ENCODE measurements around the gene GRB2.
"Not testable (repeated sequence)": the region's sequence is repeated elsewhere in the genome, so short reads cannot be mapped to it uniquely, and the experiment has no call there.

DNA sequence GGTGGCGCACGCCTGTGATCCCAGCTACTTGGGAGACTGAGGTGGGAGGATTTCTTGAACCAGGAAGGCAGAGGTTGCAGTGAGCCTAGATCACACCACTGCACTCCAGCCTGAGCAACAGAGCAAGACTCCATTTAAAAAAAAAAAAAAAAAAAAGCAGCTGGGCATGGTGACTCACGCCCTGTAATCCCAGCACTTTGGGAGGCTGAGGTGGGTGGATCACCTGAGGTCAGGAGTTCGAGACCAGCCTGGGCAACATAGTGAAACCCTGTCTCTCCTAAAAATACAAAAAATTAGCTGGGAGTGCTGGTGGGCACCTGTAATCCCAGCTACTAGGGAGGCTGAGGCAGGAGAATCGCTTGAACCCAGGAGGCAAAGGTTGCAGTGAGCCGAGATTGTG, 40.4 kb upstream of the GRB2 start:
- not testable (repeated sequence) for TF ChIP-seq EZH2 (IDR thresholded peaks at IDR 0.05; ENCODE audit: borderline replicate concordance)
- TF ChIP-seq, protein P1, sequence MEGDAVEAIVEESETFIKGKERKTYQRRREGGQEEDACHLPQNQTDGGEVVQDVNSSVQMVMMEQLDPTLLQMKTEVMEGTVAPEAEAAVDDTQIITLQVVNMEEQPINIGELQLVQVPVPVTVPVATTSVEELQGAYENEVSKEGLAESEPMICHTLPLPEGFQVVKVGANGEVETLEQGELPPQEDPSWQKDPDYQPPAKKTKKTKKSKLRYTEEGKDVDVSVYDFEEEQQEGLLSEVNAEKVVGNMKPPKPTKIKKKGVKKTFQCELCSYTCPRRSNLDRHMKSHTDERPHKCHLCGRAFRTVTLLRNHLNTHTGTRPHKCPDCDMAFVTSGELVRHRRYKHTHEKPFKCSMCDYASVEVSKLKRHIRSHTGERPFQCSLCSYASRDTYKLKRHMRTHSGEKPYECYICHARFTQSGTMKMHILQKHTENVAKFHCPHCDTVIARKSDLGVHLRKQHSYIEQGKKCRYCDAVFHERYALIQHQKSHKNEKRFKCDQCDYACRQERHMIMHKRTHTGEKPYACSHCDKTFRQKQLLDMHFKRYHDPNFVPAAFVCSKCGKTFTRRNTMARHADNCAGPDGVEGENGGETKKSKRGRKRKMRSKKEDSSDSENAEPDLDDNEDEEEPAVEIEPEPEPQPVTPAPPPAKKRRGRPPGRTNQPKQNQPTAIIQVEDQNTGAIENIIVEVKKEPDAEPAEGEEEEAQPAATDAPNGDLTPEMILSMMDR (IDR thresholded peaks at IDR 0.05; ENCODE audit: poor library complexity), result not testable (repeated sequence)
